Thyroid gland (tissue), 4 donors: ENCODE measurements around the gene FAM13C. TPM values are rescaled to one million over a fixed set of nuclear protein-coding genes. Genes with fewer than 3 reads are reported as not detected.

Experiments used
- DNase-seq, 2 donors: peaks; one replicate each; pipeline ENCODE4 v3.0.0-alpha.2; 2019
- H3K27ac ChIP-seq, 3 donors: fragments of 200-600 bp; sonication (generic); 1 replicate in 2 of 3; 2 replicates in 1 of 3; pipeline ENCODE4 v1.5.1; 2016 to 2019; ENCODE audit warnings: mild to moderate bottlenecking in 1 of 3, moderate library complexity in 1 of 3
- H3K27me3 ChIP-seq: fragments of 200-600 bp; sonication (generic); one replicate; pipeline ENCODE4 v1.5.1; 2019
- H3K36me3 ChIP-seq, 2 donors: fragments of 200-600 bp; sonication (generic); one replicate each; pipeline ENCODE4 v1.5.1; 2016 to 2019
- H3K4me1 ChIP-seq, 2 donors: fragments of 200-600 bp; sonication (generic); one replicate each; pipeline ENCODE4 v1.5.1; 2017 to 2019
- H3K4me3 ChIP-seq, 3 donors: fragments of 200-600 bp; sonication (generic); replicated peaks in 1 of 3; 1 replicate in 2 of 3; 2 replicates in 1 of 3; pipeline ENCODE4 v1.5.1; 2016; ENCODE audit warnings: mild to moderate bottlenecking in 1 of 3
- H3K9me3 ChIP-seq: fragments of 200-600 bp; sonication (generic); one replicate; pipeline ENCODE4 v1.5.1; 2017
- CTCF ChIP-seq, 6 experiments: fragments of 200-600 bp in 3 of 6; fragments of 450-650 bp in 3 of 6; sonication (generic) in 3 of 6; IDR thresholded peaks; one replicate each; pipeline ENCODE4 v1.5.1; 2016 to 2019; ENCODE audit warnings: antibody characterized with exemption in 6 of 6, mild to moderate bottlenecking in 2 of 6, inconsistent platforms in 1 of 6, moderate library complexity in 1 of 6
- POLR2A ChIP-seq, 2 donors: fragments of 450-650 bp; IDR thresholded peaks; one replicate each; pipeline ENCODE4 v1.6.1; 2017; ENCODE audit warnings: antibody characterized with exemption in 2 of 2, mild to moderate bottlenecking in 2 of 2, moderate library complexity in 1 of 2
- WGBS, 2 donors: methylation state at CpG; one replicate each; pipeline ENCODE4 v1.1.5; 2017; 5-methylcytosine and 5-hydroxymethylcytosine counted together
- intact Hi-C: fragments of 100-400 bp; cut with DNase I; formaldehyde crosslinking; loops from one replicate; pipeline ENCODE4 v1.15.1; 2023
- total RNA-seq, 4 donors: library from RNA; depleted of rRNA; stranded (reverse); fragments of >200 nt; gene quantifications; one replicate each; pipeline ENCODE4 v1.2.3, GENCODE V29; 2016

FAM13C gene
- total RNA-seq, 4 donors from 2014 or later: 11.3 to 16.5 (median 14.3) TPM

GRCh38 chr10:59272061-59272460, 90.3 kb downstream of the FAM13C start:
- no peaks in the 10 kb centered on the region for H3K9me3 ChIP-seq
- H3K4me3 ChIP-seq: no peak overlapping the region
- TF ChIP-seq CTCF (IDR thresholded peaks at IDR 0.05) (no peak), POLR2A (IDR thresholded peaks at IDR 0.05) (no peak)
- no peaks in the 10 kb centered on the region for H3K27me3 ChIP-seq
- no peaks in the 10 kb centered on the region for H3K4me1 ChIP-seq
- peaks cover 0 to 8% of the 10 kb centered on the region in 2 donors for H3K36me3 ChIP-seq
- DNase-seq: no peak
- H3K27ac ChIP-seq: no peak overlapping the region
- intact Hi-C loops: no loop called here

GRCh38 chr10:59271160-59271559, 91.2 kb downstream of the FAM13C start:
- TF ChIP-seq CTCF (IDR thresholded peaks at IDR 0.05) (no peak), POLR2A (IDR thresholded peaks at IDR 0.05) (no peak)
- H3K9me3 ChIP-seq: no peaks in the 10 kb centered on the region
- H3K27me3 ChIP-seq: no peaks in the 10 kb centered on the region
- H3K4me3 ChIP-seq: no peak overlapping the region
- 61 to 68% methylated on average over 4 of the region's 4 CpGs for WGBS, 2 donors
- intact Hi-C loops: no loop called here
- H3K36me3 ChIP-seq: peaks cover 0 to 8% of the 10 kb centered on the region in 2 donors
- no peak overlapping the region for H3K27ac ChIP-seq
- no peak for DNase-seq
- no peaks in the 10 kb centered on the region for H3K4me1 ChIP-seq

- H3K36me3 ChIP-seq: peaks cover 0 to 8% of the 10 kb centered on the region in 2 donors
- 89 to 90% methylated on average over 3 of the region's 3 CpGs for WGBS, 2 donors
- no peak for TF ChIP-seq POLR2A (IDR thresholded peaks at IDR 0.05)
- TF ChIP-seq CTCF (IDR thresholded peaks at IDR 0.05): no peak
- intact Hi-C loops: no loop called here
- no peak overlapping the region for H3K4me3 ChIP-seq
- no peaks in the 10 kb centered on the region for H3K27me3 ChIP-seq
- no peak for DNase-seq
- H3K4me1 ChIP-seq: no peaks in the 10 kb centered on the region
- no peaks in the 10 kb centered on the region for H3K9me3 ChIP-seq
- no peak overlapping the region for H3K27ac ChIP-seq
These were observed 91.9 kb downstream of the FAM13C start for GRCh38 chr10:59270492-59270891.

- Histone ChIP-seq H3K27me3 (no peaks in the 10 kb centered on the region), H3K9me3 (no peaks in the 10 kb centered on the region), H3K4me3 (no peak overlapping the region), H3K4me1 (no peaks in the 10 kb centered on the region), H3K27ac (no peak overlapping the region), H3K36me3 (peaks cover 0 to 8% of the 10 kb centered on the region in 2 donors)
- intact Hi-C loops: no loop called here
- 96 to 97% methylated on average over 6 of the region's 6 CpGs for WGBS, 2 donors
- TF ChIP-seq CTCF (IDR thresholded peaks at IDR 0.05) (no peak), POLR2A (IDR thresholded peaks at IDR 0.05) (no peak)
- DNase-seq: no peak
These were observed 92.7 kb downstream of the FAM13C start for GRCh38 chr10:59269651-59270050.

GRCh38 chr10:59268460-59268859, 93.9 kb downstream of the FAM13C start:
- WGBS, 2 donors: 94 to 98% methylated on average over 7 of the region's 7 CpGs
- H3K36me3 ChIP-seq: peaks cover 0 to 8% of the 10 kb centered on the region in 2 donors
- no peak for DNase-seq
- TF ChIP-seq POLR2A (IDR thresholded peaks at IDR 0.05): no peak
- no peak for TF ChIP-seq CTCF (IDR thresholded peaks at IDR 0.05)
- no peaks in the 10 kb centered on the region for H3K4me1 ChIP-seq
- H3K9me3 ChIP-seq: no peaks in the 10 kb centered on the region
- no peak overlapping the region for H3K27ac ChIP-seq
- intact Hi-C loops: no loop called here
- H3K27me3 ChIP-seq: no peaks in the 10 kb centered on the region
- no peak overlapping the region for H3K4me3 ChIP-seq
